GM21529 (cell line): ENCODE measurements around the gene TSPEAR.
"Not testable (repeated sequence)": the region's sequence is repeated elsewhere in the genome, so short reads cannot be mapped to it uniquely, and the experiment has no call there.

Experiments used
- ATAC-seq: cut with Tn5 transposase; IDR thresholded peaks from one replicate; pipeline ENCODE4 v1.9.1; 2021; ENCODE audit not compliant: unreplicated experiment

The TSPEAR gene

GRCh38 chr21:44636209-44637017, 75.0 kb downstream of the TSPEAR start:
- ATAC-seq: no peak

DNA sequence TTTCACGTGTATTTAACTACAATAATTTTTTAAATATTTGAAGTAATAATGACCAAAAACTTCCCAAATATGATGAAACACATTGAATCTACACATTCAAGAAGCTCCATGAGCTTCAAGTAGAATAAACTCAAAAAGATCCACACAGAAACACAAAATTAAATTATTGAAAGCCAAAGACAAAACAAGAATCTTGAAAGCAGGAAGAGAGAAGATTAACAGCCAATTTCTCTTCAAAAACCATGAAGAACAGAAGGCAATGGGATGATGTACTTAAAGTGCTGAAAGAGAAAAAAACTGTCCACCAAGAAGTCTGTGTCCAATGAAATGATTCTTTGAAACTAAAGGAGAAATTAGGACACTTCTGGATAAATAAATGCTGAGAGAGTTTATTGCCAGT, 79.3 kb downstream of the TSPEAR start:
- ATAC-seq: no peak

GRCh38 chr21:44630440-44630839, 80.9 kb downstream of the TSPEAR start:
- ATAC-seq: no peak

- no peak for ATAC-seq
Measured at GRCh38 chr21:44628707-44629391, 82.5 kb downstream of the TSPEAR start.

DNA sequence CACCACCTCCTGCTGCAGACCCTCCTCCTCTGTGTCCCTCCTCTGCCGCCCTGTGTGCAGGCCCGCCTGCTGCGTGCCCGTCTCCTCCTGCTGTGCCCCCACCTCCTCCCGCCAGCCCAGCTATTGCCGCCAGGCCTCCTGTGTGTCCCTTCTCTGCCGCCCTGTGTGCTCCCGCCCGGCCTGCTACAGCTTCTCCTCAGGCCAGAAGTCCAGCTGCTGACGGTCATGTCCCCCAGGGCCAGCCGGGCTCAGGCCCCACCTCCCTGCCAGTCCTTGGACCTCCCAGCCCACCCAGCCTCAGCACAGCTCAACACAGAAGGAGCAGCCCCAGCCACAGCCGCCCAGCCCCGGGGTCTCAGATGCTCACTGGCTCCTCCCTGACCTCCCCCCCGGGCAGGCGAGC, 83.5 kb downstream of the TSPEAR start:
- ATAC-seq: not testable (repeated sequence)

DNA sequence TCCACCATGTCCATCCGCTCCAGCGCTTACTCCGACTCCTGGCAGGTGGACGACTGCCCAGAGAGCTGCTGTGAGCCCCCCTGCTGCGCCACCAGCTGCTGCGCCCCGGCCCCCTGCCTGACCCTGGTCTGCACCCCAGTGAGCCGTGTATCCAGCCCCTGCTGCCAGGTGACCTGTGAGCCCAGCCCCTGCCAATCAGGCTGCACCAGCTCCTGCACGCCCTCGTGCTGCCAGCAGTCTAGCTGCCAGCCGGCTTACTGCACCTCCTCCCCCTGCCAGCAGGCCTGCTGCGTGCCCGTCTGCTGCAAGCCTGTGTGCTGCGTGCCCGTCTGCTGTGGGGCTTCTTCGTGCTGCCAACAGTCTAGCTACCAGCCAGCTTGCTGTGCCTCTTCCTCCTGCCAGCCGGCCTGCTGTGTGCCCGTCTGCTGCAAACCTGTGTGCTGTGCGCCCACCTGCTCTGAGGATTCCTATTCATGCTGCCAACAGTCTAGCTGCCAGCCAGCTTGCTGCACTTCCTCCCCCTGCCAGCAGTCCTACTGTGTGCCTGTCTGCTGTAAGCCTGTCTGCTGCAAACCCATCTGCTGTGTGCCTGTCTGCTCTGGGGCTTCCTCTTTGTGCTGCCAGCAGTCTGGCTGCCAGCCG, 84.1 kb downstream of the TSPEAR start:
- ATAC-seq: not testable (repeated sequence)

DNA sequence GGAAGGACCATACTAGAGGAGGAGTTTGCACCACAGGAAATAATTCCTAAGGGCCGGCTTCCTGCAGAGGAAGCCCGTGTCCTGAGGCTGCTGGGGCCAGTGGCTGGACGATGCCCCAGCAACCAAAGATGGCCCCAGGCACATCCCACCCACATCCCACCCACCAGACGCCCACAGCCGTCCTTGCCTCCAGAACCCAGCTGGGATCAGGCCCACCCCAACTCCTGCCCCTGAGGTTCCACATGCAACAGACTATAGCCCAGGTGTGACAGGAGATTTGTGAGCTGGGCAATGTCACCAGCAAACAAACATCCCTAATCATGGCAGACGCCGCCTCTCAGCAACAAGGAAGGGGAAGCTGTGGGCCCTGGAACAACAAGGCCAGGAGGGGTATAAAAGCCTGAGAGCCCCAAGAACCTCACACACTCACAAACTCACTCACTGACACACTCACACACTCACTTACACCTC, 84.7 kb downstream of the TSPEAR start, which contains the start of gene KRTAP10-9:
Gene KRTAP10-9 (plus strand): TSS at position 421 of the 471 bp plus-strand sequence. CDS start 79 bp downstream, outside the sequence.
- ATAC-seq: no peak

- ATAC-seq: no peak
Measured at GRCh38 chr21:44626262-44626661, 85.1 kb downstream of the TSPEAR start.

GRCh38 chr21:44625756-44626155, 85.6 kb downstream of the TSPEAR start:
- ATAC-seq: no peak

DNA sequence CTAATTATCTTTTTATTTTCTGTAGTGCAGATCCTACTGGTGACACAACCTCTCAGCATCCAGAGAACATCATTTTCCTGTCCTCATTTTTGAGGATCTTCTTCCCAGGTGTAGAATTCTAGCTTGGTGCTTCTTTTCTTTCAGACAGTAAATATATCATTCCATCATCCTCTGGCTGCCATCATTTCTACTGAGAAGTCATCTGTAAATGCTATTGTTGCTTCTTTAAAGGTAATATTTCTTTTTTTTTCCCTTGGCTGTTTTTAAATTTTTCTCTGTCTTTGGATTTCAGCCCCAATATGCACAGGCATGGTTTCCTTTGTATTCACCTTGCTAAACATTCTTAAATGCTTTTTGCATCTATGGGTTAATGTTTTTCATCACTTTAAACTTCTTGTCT, 87.8 kb downstream of the TSPEAR start:
- no peak for ATAC-seq

DNA sequence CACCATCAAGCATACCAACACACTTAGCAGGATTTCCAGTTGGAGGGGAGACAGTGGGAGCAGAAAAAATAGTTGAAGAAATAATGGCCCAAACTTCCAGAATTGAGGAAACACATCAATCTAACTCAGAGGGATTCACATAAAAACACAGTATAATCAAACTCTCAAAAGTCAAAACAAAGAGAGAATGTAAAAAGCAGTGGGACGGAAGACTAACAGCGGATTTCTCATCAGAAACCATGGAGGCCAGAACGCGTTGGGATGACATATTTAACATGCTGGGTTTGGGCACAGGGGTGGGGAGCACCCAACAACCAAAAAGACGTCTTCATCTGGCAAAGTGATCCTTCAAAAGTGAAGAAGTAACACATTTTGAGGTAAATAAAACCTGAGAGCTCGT, 91.5 kb downstream of the TSPEAR start:
- no peak for ATAC-seq

DNA sequence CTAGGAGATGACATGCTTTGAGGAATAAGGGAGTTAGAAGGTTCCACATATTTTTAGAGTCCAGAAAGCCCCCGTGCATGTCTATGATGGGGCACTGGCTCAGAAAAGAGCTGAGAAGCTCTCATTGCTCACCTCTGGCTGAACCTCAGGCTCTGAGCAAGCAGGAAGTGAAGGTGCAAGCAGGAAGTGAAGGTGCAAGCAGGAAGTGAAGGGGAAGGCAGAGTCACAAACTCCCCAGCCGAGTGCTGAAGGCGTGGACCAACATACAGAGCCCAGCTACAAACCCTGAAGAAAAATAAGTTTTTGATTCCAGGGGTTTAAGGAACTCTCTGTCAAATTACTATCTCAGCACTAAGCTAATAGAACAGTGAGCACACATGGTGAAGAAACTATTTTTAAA, 92.5 kb downstream of the TSPEAR start:
- ATAC-seq: no peak

DNA sequence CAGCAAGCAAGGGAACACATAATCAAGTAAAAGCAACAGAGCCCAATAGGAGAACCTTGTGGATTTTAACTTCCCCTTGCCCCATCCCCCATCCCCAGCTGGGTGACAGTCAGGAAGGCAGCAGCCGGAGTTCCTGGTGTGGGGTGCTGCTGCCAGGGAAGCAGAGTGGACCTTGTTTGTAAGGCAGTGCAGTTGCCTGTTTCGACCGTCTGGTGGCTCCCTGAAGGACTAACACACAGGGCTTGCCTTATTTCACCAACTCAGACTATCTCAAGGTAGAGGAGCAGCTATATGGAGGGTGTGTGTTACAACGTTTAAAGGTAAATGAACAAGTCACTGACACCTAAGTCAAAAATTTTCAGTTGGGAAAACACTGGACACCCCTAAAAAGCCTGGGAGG, 92.9 kb downstream of the TSPEAR start:
- ATAC-seq: no peak

DNA sequence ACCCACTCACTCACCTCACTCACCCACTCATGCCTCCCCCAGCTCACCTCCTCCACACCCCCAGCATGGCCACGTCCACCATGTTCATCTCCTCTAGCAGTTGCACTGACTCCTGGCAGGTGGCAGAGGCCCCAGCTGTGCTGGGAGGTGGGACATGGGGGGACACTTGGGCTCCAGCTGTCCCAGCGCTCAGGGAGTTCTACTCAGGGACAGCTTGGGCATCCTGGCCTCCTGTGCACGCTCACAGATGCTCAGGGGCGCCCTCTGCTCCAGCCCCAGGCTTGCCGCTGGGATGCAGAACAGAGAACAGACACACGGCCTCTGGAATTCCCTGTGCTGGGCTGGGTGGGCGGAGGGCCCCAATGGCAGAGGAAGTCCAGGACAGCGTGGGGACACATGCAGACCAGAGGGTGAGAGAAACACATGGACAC, 94.3 kb downstream of the TSPEAR start:
- no peak for ATAC-seq

DNA sequence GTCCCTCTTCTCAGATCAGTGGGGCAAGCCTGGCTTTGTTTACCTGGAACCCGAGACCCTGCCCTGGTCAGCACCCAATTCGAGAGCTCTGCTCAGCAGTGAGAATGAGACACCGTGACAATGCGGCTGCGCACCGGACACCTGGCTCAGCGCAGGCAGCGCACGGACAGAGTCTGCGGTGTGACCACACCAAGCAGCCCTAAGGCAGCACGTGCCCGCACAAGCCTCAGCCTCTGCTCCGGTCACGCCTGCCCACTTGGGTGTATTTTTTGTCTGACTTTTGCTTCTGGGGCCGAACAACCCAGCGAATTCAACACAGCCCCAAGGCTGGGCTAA, 94.8 kb downstream of the TSPEAR start:
- no peak for ATAC-seq

DNA sequence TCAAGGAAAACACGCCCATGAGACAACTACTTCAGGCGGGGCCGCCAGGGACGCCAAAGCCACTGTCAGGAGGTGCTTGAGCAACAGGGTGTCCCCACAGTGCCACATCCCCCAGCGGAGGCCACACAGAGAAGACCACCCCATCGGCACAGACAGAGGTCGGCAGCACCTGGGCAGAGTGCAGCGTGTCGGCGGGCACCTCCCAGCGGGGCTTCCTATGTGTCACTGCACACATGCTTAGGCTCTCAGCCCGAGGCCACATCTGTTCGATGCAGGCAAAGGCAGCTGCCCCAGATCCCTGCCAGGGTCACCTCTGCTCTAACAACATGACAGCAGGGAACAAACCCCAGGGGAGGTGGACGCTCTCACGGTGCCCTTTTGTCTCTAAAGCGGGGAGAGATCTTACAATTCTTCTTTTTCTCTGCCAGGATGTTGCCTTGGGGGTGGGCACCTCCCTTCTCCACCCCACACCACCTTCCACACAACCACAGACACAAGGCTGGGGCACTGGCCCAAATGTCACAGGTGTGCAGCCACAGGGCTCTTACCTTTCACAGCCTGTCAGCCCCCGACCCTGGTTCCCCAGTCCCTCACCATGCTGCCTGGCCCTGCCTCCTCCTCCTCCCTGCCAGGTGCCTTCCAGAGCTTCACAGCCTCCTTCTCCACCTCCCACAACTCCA, 95.3 kb downstream of the TSPEAR start:
- no peak for ATAC-seq

DNA sequence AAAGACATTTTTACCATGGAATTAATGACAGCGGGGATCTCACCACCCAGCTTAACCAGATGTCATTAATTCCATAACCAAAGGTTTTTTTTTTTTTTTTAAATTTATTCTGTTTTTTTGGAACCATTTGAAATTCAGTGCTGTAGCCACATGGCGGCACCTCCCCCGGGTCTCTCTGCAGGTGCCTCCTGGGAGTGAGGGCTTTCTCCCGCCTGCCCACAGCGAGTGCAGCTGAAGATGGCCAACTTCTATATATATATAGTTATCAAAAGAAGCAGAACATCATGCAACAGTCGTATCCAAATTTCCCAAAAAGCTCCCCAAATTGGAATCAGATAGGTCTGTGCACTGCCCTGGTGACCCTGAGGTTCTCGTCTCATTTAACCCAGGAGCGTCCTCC, 95.9 kb downstream of the TSPEAR start:
- ATAC-seq: no peak

- no peak for ATAC-seq
Measured at GRCh38 chr21:44614961-44615391, 96.4 kb downstream of the TSPEAR start.

- ATAC-seq: no peak
Measured at GRCh38 chr21:44614161-44614631, 97.2 kb downstream of the TSPEAR start.

DNA sequence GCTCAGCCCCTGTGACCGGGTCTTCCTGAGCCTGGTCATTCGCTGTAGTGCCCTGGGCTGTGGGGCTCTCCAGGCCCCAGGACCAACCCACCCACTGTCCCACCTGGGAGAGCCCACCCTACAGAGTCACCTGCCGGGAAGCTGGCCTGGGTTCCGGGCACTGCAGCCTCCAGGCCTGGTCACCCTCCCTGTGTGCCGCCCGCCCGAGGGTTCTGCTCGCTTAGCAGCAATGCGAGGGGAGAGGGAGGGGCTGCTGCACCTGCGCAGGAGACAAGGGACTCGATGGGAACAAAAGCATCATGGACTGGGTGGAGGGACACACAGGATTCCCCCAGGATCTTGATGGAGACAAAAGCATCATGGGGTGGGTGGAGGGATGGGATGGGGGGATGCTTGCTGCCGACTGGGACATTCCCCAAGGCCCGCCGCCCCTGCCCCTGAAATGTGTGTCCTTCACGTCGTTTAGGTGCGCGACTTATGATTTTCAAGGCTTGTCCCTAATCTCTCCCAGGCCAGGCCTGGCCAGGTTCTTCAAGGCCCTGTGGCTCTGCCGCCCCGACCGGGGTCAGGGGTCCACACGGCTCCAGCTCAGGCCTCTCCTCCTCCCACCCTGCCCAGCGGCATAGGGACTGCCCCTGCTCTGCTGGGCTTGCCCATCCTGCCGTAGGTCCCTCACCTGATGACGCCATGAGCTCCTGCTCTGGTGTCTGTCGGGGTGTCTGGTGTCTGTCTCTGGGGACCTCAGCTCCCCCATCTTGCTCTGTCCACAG, 97.8 kb downstream of the TSPEAR start:
- ATAC-seq: no peak
